A549 (cell line): ENCODE data around the gene SOX5. TPM values are rescaled to one million over a fixed set of nuclear protein-coding genes. Genes with fewer than 3 reads are reported as not detected.

Experiments
- ATAC-seq, 2 experiments: fragments of 200-7000 bp in 1 of 2; fragments of >200 bp in 1 of 2; cut with Nextera tagmentation in 1 of 2; cut with Tn5 transposase in 1 of 2; 3 replicates each; pipeline versions ENCODE4 v1.8.0 to v1.9.1; 2018 to 2020; ENCODE audit warnings: mild to moderate bottlenecking in 1 of 2, moderate library complexity in 1 of 2
- CTCF ChIA-PET: fragments of 300-600 bp; sonication (Branson Sonifier 250); formaldehyde crosslinking; extraction: SDS; loops from one replicate; lab custom pipeline; 2021; ENCODE audit warnings: antibody characterized with exemption, inconsistent platforms; lab: Yijun Ruan, JAX
- POLR2A ChIA-PET: fragments of 350-600 bp; formaldehyde crosslinking; extraction: SDS; loops from one replicate; lab custom pipeline; 2021; ENCODE audit warnings: antibody characterized with exemption, inconsistent platforms; lab: Yijun Ruan, JAX
- DNase-seq, 2 experiments: peaks; one replicate each; pipeline versions ENCODE4 v3.0.0 to v3.0.0-alpha.2; 2011 to 2016; ENCODE audit warnings: low read depth in 1 of 2, low spot score in 1 of 2
- FAIRE-seq: peaks from 2 replicates; lab custom pipeline; 2011; peaks lifted over from hg19 to GRCh38; lab: Jason Lieb, UNC
- H3K27ac ChIP-seq, 2 experiments: fragments of >200 bp; sonication (Bioruptor Twin); formaldehyde crosslinking; 3 replicates each; pipeline ENCODE4 v1.5.1; 2016 to 2017
- H3K4me1 ChIP-seq: fragments of >200 bp; sonication (Bioruptor Twin); formaldehyde crosslinking; 3 replicates; pipeline ENCODE4 v1.6.1; 2016
- H3K4me2 ChIP-seq: fragments of >200 bp; sonication (Bioruptor Twin); formaldehyde crosslinking; 3 replicates; pipeline ENCODE4 v1.6.1; 2016
- H3K4me3 ChIP-seq: fragments of >200 bp; sonication (Bioruptor Twin); formaldehyde crosslinking; 3 replicates; pipeline ENCODE4 v1.5.1; 2016
- H3K9me3 ChIP-seq: fragments of >200 bp; sonication (Bioruptor Twin); formaldehyde crosslinking; 3 replicates; pipeline ENCODE4 v1.6.1; 2016
- BHLHE40 ChIP-seq: IDR thresholded peaks from 2 replicates; pipeline ENCODE4 v1.6.1; 2012; ENCODE audit warnings: low read depth, low read length, inconsistent platforms
- CHD2 ChIP-seq: fragments of 150-350 bp; IDR thresholded peaks from 2 replicates; pipeline ENCODE4 v1.6.1; 2014; ENCODE audit warnings: low read length; ENCODE audit not compliant: partially characterized antibody
- EHMT2 ChIP-seq: fragments of 200-600 bp; sonication (generic); IDR thresholded peaks from 2 replicates; pipeline ENCODE4 v1.6.1; 2016; ENCODE audit warnings: antibody characterized with exemption, low read depth, mild to moderate bottlenecking, moderate library complexity
- FOXS1 ChIP-seq: fragments of 250-450 bp; sonication (Bioruptor Pico); IDR thresholded peaks from 2 replicates; pipeline ENCODE4 v1.5.0; 2020; ENCODE audit warnings: mild to moderate bottlenecking, moderate library complexity
- GATA3 ChIP-seq: IDR thresholded peaks from 2 replicates; pipeline ENCODE4 v1.6.1; 2012; ENCODE audit warnings: borderline replicate concordance
- HEYL ChIP-seq: fragments of 250-450 bp; sonication (Bioruptor Pico); IDR thresholded peaks from 2 replicates; pipeline ENCODE4 v1.8.0; 2021; ENCODE audit warnings: mild to moderate bottlenecking, moderate library complexity
- HOXB5 ChIP-seq: fragments of 250-450 bp; sonication (Bioruptor Pico); IDR thresholded peaks from 2 replicates; pipeline ENCODE4 v1.5.0; 2020; ENCODE audit warnings: mild to moderate bottlenecking, moderate library complexity
- JUN ChIP-seq, 2 experiments: fragments of >200 bp; sonication (Bioruptor Twin); formaldehyde crosslinking; IDR thresholded peaks; 2 replicates in 1 of 2; 3 replicates in 1 of 2; pipeline ENCODE4 v1.6.1; 2016 to 2017
- JUNB ChIP-seq: fragments of >200 bp; sonication (Bioruptor Twin); formaldehyde crosslinking; IDR thresholded peaks from 2 replicates; pipeline ENCODE4 v1.6.1; 2016
- KDM5A ChIP-seq: fragments of 200-600 bp; sonication (generic); IDR thresholded peaks from 2 replicates; pipeline ENCODE4 v1.6.1; 2016; ENCODE audit warnings: antibody characterized with exemption, mild to moderate bottlenecking
- MAZ ChIP-seq: fragments of 150-350 bp; IDR thresholded peaks from 2 replicates; pipeline ENCODE4 v1.6.1; 2014; ENCODE audit warnings: antibody characterized with exemption, low read depth, low read length, borderline replicate concordance
- NR3C1 ChIP-seq: fragments of >200 bp; sonication (Bioruptor Twin); formaldehyde crosslinking; IDR thresholded peaks from 3 replicates; pipeline ENCODE4 v1.6.1; 2017
- PHF8 ChIP-seq: fragments of 200-600 bp; sonication (generic); IDR thresholded peaks from 2 replicates; pipeline ENCODE4 v1.6.1; 2016; ENCODE audit warnings: low read depth, mild to moderate bottlenecking, antibody characterized with exemption, moderate library complexity, borderline replicate concordance
- RCOR1 ChIP-seq: fragments of 150-350 bp; IDR thresholded peaks from 2 replicates; pipeline ENCODE4 v1.6.1; 2014; ENCODE audit warnings: antibody characterized with exemption, low read length, low read depth
- RNF2 ChIP-seq: fragments of 200-600 bp; sonication (generic); IDR thresholded peaks from 2 replicates; pipeline ENCODE4 v1.6.1; 2016; ENCODE audit warnings: low read depth, mild to moderate bottlenecking, antibody characterized with exemption, moderate library complexity, borderline replicate concordance
- TP53 ChIP-seq: fragments of 250-450 bp; sonication (Bioruptor Pico); IDR thresholded peaks from 2 replicates; pipeline ENCODE4 v1.5.0; 2021; ENCODE audit warnings: mild to moderate bottlenecking, moderate library complexity
- WGBS: methylation state at CpG from one replicate; pipeline ENCODE4 v1.1.6; 2017; ENCODE audit errors: missing lambda C conversion rate; 5-methylcytosine and 5-hydroxymethylcytosine counted together
- polyA plus RNA-seq, 4 experiments: library from polyadenylated mRNA; depleted of rRNA in 3 of 4; stranded (reverse); fragments of >200 nt; fragmentation: RNase III in 1 of 4; extraction: RNeasy Plus Mini Kit Qiagen cat#74134 plus additional on column Dnase treatment in 1 of 4; gene quantifications; 2 replicates in 3 of 4; 3 replicates in 1 of 4; pipeline ENCODE4 v1.2.3, GENCODE V29; 2011 to 2017
- TF ChIP-seq, protein P1 (sequence below): fragments of 450-650 bp; IDR thresholded peaks from 2 replicates; pipeline ENCODE4 v1.6.1; 2014; ENCODE audit warnings: antibody characterized with exemption
- TF ChIP-seq, protein P2 (sequence below): IDR thresholded peaks from 2 replicates; pipeline ENCODE4 v1.6.1; 2012
- TF ChIP-seq, protein P3 (sequence below): IDR thresholded peaks from 2 replicates; pipeline ENCODE4 v1.6.1; 2012
- TF ChIP-seq, protein P4 (sequence below): fragments of 200-600 bp; sonication (generic); IDR thresholded peaks from 2 replicates; pipeline ENCODE4 v1.6.1; 2016; ENCODE audit warnings: antibody characterized with exemption, mild to moderate bottlenecking, moderate library complexity
- TF ChIP-seq, protein P5 (sequence below): fragments of >200 bp; sonication (Bioruptor Twin); formaldehyde crosslinking; IDR thresholded peaks from 2 replicates; pipeline ENCODE4 v1.6.1; 2016

SOX5 gene
- polyA plus RNA-seq, 2 of the 4 experiments (the other 2 are of a cell fraction): not detected

DNA sequence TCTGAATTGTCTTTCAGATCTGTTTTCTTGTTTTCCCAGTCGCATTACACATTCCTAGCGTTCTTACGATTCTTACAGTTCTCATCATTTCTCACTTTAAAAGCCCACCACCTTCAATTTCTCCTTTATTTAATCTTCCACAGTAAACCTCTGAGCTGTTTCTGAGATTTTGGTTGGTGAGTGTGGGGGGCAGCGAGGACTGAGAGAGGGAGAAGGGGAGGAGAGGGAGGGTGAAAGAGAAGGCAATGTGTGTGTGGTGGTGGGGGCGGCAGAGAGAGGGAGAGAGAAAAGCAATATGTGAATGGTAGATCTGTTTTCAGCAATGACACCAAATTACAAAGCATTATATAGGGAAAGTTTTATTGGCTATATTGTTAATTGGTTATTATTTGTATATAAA lies 282.6 kb downstream of the SOX5 start (continued):
- TF ChIP-seq, protein P1, sequence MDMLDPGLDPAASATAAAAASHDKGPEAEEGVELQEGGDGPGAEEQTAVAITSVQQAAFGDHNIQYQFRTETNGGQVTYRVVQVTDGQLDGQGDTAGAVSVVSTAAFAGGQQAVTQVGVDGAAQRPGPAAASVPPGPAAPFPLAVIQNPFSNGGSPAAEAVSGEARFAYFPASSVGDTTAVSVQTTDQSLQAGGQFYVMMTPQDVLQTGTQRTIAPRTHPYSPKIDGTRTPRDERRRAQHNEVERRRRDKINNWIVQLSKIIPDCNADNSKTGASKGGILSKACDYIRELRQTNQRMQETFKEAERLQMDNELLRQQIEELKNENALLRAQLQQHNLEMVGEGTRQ: no peak
- TF ChIP-seq EHMT2: no peak

DNA sequence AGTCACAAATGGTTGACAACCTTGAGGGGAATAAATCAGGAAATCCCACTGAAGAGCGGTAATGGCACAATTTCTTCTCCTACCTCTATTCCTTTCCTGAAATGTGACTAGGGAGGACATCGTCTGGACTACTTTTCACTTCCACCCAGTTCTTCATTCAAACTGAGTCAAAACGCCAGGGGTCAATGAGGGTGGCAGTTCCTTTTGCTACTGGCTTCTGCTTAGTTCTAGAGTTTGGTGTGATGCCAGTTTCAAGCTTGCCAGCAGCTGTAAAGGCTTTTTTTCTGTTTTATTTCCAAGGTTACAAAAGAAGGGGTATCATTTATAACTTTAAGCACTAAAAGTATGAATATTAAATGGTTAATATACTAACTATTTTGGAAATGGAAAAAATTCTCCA lies 286.5 kb downstream of the SOX5 start:
- DNase-seq: no peak
- no peak overlapping the region for H3K4me2 ChIP-seq
- 12% methylated on average over 3 of the region's 3 CpGs for WGBS
- TF ChIP-seq, protein P2, sequence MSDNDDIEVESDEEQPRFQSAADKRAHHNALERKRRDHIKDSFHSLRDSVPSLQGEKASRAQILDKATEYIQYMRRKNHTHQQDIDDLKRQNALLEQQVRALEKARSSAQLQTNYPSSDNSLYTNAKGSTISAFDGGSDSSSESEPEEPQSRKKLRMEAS: no peak
- TF ChIP-seq TP53 (CRISPR knock-in tag) (no peak), NR3C1 (no peak), CHD2 (no peak), JUNB (no peak), BHLHE40 (no peak), GATA3 (no peak), FOXS1 (CRISPR knock-in tag) (no peak), KDM5A (no peak), HOXB5 (CRISPR knock-in tag) (no peak), PHF8 (no peak)
- TF ChIP-seq, protein P3, sequence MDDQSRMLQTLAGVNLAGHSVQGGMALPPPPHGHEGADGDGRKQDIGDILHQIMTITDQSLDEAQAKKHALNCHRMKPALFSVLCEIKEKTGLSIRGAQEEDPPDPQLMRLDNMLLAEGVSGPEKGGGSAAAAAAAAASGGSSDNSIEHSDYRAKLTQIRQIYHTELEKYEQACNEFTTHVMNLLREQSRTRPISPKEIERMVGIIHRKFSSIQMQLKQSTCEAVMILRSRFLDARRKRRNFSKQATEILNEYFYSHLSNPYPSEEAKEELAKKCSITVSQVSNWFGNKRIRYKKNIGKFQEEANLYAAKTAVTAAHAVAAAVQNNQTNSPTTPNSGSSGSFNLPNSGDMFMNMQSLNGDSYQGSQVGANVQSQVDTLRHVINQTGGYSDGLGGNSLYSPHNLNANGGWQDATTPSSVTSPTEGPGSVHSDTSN: no peak
- no peak for FAIRE-seq
- ChIA-PET CTCF (no interaction called here), POLR2A (no interaction called here)
- H3K4me1 ChIP-seq: no peaks in the 10 kb centered on the region
- H3K27ac ChIP-seq: no peak overlapping the region
- no peak overlapping the region for H3K4me3 ChIP-seq
- H3K9me3 ChIP-seq: no peaks in the 10 kb centered on the region; the same call in 2 of the 3 replicates
- ATAC-seq: no peak

DNA sequence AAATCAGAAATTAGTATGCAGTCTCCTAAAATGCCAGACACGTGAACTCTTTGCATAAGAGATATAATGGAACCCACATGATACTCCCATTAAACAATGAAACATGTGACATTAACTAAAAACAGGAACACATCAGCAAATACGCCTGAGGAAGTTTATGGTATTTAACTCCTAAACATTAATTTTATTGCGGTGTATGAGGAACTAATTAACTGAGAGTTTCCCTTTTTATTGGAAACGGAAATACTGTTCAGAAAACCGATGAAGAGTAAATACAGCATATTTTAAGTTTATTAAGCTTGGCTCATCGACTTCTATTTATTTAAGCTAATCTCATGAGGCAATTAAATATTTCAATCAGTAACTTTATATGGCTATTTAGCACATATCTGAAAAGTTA lies 290.3 kb downstream of the SOX5 start:
- no peaks in the 10 kb centered on the region for H3K4me1 ChIP-seq
- H3K9me3 ChIP-seq: no peaks in the 10 kb centered on the region
- FAIRE-seq: no peak
- H3K4me3 ChIP-seq: no peak overlapping the region
- no peak for ATAC-seq
- POLR2A ChIA-PET: no interaction called here
- CTCF ChIA-PET: interaction anchor here (0.6 kb wide), 1 partner anchor 421 kb away, joined by 3 read pairs; no protein-coding TSS in a partner anchor
- DNase-seq: no peak
- WGBS: 26% methylated on average over 6 of the region's 6 CpGs
- no peak overlapping the region for H3K4me2 ChIP-seq
- H3K27ac ChIP-seq: no peak overlapping the region
- TF ChIP-seq RNF2 (no peak), HEYL (CRISPR knock-in tag) (no peak), TP53 (CRISPR knock-in tag) (no peak), RCOR1 (no peak), MAZ (no peak), JUN (IDR thresholded peaks at IDR 0.05) (no peak)
- TF ChIP-seq, protein P4, sequence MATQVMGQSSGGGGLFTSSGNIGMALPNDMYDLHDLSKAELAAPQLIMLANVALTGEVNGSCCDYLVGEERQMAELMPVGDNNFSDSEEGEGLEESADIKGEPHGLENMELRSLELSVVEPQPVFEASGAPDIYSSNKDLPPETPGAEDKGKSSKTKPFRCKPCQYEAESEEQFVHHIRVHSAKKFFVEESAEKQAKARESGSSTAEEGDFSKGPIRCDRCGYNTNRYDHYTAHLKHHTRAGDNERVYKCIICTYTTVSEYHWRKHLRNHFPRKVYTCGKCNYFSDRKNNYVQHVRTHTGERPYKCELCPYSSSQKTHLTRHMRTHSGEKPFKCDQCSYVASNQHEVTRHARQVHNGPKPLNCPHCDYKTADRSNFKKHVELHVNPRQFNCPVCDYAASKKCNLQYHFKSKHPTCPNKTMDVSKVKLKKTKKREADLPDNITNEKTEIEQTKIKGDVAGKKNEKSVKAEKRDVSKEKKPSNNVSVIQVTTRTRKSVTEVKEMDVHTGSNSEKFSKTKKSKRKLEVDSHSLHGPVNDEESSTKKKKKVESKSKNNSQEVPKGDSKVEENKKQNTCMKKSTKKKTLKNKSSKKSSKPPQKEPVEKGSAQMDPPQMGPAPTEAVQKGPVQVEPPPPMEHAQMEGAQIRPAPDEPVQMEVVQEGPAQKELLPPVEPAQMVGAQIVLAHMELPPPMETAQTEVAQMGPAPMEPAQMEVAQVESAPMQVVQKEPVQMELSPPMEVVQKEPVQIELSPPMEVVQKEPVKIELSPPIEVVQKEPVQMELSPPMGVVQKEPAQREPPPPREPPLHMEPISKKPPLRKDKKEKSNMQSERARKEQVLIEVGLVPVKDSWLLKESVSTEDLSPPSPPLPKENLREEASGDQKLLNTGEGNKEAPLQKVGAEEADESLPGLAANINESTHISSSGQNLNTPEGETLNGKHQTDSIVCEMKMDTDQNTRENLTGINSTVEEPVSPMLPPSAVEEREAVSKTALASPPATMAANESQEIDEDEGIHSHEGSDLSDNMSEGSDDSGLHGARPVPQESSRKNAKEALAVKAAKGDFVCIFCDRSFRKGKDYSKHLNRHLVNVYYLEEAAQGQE: no peak
- TF ChIP-seq, protein P5, sequence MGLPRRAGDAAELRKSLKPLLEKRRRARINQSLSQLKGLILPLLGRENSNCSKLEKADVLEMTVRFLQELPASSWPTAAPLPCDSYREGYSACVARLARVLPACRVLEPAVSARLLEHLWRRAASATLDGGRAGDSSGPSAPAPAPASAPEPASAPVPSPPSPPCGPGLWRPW: no peak
- TF ChIP-seq, all 56 proteins: peak for 0
